ENCODE measurements around the gene CD8B.

CD8B gene

GRCh38 chr2:86793752-86794151 lies 67.9 kb downstream of the CD8B start:
- DNase-seq, result no peak

- no peak for DNase-seq
These were observed 70.1 kb downstream of the CD8B start for GRCh38 chr2:86791573-86791972.

GRCh38 chr2:86790676-86791572 lies 70.8 kb downstream of the CD8B start, which contains the start of gene CD8A:
Gene CD8A (minus strand): TSS chr2:86790913. CDS start chr2:86790825, 88 bp downstream.
- no peak for DNase-seq

DNA sequence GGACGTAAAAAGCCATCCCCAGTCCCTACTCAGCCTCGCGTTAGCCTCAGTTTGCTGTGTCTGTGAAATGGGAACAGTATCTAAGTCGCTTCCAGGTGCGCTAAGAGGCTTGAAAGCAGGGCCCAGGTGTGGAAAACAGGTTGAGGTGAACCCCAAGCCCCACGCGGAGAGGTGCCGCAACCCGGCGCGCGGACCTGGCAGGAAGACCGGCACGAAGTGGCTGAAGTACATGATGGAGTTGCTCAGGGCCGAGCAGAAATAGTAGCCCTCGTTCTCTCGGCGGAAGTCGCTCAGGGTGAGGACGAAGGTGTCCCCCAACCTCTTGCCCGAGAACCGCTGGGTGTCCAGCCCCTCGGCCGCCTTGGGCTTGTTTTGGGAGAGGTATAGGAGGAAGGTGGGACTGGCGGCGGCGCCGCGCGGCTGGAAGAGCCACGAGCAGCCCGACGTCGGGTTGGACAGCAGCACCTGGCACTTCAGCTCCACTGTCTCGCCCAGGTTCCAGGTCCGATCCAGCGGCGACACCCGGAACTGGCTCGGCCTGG lies 71.5 kb downstream of the CD8B start:
- DNase-seq, result no peak

GRCh38 chr2:86789687-86790133 lies 72.0 kb downstream of the CD8B start:
- DNase-seq, result no peak

DNA sequence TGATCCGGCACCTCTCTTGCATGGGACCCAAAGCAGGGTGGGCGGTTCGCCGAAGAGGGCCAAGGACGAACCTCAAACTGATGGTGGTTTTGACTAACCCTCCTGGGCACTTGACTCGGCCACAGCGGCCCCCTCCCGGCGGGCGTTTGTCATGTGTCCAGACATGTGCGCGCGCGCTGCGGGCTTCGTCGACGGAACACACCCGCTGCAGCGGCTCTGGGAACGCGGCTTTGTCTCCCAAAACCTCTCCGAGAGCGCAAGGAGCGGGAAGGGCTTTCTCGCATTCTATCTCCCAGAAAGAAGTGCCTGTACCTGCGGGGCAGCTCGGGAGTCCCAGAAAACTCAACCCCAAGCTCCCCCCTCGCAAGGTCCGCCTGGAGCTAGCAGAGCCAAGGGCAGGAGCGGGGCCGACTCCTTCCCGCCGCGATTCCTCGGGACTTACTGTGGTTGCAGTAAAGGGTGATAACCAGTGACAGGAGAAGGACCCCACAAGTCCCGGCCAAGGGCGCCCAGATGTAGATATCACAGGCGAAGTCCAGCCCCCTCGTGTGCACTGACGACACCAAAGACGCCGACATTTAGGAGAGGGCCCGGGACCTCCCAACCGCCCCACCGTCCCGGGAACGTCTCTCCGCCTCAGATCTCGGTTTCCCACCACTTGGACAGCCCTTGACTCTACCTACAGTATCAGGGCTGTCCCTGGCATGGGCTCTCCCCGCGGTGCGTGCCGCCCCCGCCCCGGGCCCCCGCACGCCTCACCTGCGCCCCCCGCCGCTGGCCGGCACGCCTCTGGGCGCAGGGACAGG lies 72.6 kb downstream of the CD8B start:
- no peak for DNase-seq

GRCh38 chr2:86788165-86788564 lies 73.5 kb downstream of the CD8B start:
- DNase-seq, result no peak

DNA sequence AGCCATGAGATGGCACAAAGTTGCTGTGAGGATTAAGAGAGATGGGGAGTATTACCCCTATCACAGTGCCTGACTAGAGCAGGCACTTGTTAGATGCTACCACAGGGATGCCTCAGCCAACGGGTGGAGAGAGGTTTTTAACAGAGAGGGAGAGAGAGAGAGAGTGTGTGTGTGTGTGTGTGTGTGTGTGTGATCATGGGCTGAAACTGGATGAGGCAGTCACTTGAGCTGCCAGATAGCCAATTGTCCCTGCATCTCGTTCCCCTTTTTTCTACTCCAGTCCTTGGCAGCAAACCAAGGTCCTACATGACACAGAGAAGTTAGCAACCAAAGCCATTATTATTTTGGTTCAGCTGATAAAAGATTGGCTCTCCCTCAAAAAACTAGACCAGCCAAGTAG lies 74.0 kb downstream of the CD8B start:
- DNase-seq, result no peak

DNA sequence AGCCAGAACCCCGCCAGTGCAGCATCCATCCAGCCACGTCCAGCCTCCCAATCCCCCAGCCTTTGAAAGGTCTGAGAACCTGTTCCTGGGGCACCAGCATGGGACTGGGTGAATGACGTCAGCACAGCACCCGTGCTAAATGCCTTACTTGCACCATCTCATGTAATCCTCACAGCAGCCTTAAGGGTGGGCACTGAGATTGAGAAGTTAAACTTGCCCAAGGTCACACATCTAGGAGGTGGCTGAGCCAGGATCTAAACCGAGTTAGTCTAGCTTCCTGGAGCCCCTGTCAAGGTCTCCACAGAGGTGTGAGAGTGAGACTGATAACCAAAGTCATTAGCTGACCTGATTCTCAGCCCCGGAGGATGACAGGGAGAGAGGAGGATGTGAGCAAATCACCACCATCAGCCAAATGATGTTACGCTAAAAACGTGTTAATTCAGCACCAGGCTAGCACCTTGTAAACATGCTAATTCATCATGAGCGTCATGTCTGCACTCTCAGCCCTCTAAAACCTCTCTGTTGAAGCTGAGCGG lies 75.6 kb downstream of the CD8B start:
- DNase-seq, result no peak

- DNase-seq, result no peak
These were observed 76.2 kb downstream of the CD8B start for GRCh38 chr2:86785456-86785855.

GRCh38 chr2:86783615-86784339 lies 77.9 kb downstream of the CD8B start:
- DNase-seq, result no peak

GRCh38 chr2:86782748-86783147 lies 78.9 kb downstream of the CD8B start:
- no peak for DNase-seq

DNA sequence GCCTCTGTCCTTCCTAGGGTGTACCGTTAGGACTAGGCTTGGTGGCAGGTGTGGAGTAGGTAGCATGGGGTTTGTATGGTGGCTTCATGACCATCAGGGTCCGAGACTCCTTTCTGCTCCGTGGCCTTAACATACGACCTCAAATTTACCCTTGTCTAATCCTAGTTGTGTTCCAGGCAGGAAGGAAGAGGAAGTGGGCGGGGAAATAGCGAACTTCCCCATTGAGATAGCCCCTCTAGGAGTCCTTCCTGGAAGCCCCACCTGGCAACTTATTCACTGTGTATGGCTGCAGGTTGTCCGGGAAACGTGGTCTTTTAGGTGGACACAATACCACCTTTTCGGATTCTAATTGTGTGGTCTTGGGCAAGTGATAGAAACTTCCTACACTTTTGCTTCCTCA lies 80.3 kb downstream of the CD8B start:
- no peak for DNase-seq

DNA sequence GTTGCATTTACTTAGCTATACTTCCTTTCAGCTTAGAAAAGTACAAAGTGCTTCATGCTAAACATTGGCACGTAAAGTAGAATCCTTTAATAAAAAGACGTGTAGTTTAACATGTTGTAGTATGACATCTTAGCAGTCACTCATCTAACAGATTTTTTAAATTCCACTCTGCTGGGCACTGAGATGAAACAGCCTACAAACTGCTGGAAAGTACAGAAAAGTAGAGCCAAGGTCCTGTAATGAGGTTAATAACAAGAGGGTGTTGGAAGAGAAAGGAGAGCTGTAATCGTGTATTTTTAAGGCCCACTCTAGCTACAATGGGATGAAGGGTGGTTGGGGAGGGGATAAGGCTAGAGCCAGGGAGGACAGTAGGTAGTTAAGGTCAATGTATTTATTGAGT lies 81.7 kb downstream of the CD8B start:
- DNase-seq, result no peak

- no peak for DNase-seq
These were observed 82.7 kb downstream of the CD8B start for GRCh38 chr2:86778957-86779356.

DNA sequence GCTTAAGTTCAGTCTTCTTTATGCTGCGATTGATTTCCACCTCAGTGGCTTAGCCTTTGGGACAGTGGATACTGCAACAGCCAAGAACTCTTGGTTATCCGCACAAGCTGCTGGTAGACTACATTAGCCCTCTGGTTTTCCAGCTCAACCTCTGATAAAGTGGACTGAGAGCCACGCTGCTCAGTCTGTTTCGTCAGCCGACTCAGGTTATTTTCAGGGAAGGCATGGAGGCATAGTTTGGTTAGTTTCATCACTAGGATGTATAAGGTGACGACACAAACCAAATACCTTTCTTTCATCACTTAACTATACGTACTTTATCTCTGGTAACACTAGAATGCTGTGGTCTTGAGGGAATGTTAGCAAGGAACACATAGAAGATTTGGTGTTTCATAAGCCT lies 85.2 kb downstream of the CD8B start:
- no peak for DNase-seq

GRCh38 chr2:86775338-86775737 lies 86.3 kb downstream of the CD8B start:
- DNase-seq, result no peak

DNA sequence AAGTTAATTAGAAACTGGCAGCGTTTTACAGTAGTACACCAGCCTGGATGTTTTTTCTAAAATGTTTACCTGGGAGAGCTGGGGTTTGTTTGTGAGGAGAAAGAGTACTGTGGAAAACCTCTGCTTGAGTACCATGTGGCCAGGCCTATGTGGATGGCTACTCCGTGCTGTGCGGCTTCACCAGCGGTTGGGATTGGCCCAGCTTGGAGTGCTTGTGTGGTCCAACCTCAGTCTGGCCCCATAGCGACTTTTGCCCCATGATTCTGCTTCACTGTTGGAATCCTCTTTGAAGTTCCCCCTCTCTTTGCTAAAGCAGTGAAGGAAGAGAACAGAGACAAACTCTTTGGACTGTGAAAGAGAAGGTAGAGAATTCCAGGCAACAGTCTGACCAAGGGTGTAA lies 86.8 kb downstream of the CD8B start:
- DNase-seq, result no peak

- no peak for DNase-seq
These were observed 89.1 kb downstream of the CD8B start for GRCh38 chr2:86772611-86773010.

GRCh38 chr2:86770816-86771301 lies 90.8 kb downstream of the CD8B start:
- DNase-seq, result no peak

DNA sequence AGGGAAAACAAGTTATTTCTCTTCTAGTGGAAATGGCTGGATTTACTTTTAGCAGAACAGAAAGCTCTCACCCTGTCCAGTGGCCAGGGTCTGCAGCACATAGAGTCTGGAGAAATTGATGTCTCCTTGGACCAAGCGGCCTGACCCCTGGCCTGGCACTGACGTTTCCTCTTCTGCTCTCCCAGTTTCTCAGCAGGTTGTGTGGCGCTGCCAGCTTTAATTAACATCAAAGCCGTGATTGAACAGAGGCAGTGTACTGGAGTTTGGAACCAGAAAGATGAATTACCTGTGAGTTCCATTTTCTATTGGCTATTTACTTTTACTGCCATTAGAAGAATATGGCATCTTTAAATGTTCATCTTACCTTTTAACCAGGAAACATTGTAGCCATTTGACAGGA lies 91.8 kb downstream of the CD8B start:
- DNase-seq, result no peak

DNA sequence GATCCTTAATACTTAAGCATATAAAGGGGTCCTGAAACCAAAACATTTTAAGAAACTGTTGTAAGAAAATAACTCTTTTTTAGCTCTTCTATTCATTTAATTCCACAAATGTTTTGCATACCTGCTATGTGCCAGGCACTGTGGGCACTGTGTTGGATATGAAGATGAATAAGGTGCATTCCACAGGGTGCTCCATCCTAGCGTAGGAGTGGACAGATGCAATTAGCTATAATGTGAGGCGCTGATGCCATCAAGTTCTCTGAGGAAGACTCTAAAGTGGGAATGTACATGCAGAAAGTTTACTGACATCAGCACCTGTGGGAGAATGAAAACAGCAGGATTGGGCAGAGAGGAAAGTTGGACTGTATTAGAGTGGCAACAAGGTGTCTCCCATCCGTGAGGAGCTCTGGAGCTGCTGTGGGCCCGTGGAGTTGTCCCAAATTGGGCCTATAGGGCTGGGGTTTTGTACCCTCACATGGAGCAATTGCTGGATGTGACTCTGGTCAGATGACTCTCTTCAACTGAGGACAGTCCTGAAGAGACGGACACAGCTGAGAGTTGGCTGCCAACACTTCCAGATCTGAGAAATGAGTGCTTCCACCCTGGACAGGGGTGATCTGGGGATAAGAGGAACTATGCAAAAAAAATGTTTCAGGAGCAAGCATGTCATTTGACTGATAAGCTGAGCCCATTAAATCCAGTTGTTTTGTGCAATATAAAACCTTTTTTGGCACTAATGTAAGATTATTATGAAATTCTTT lies 93.3 kb downstream of the CD8B start:
- no peak for DNase-seq

Measured in DMS153 (cell line).